Ovary (tissue), 9 donors: ENCODE measurements around the gene EBF3. TPM values are rescaled to one million over a fixed set of nuclear protein-coding genes. Genes with fewer than 3 reads are reported as not detected.

Experiments used
- DNase-seq, 5 donors: peaks; one replicate each; pipeline ENCODE4 v3.0.0-alpha.2; 2019 to 2020
- H3K27ac ChIP-seq, 2 donors: fragments of 200-600 bp; one replicate each; pipeline versions ENCODE4 v1.5.1 to v1.8.0; 2019 to 2022
- H3K27me3 ChIP-seq: fragments of 200-600 bp; one replicate; pipeline ENCODE4 v1.8.0; 2022
- H3K36me3 ChIP-seq: fragments of 200-600 bp; sonication (generic); one replicate; pipeline ENCODE4 v1.5.1; 2019
- H3K4me1 ChIP-seq: one replicate; pipeline ENCODE4 v1.8.1; 2013; ENCODE audit warnings: mild to moderate bottlenecking, moderate library complexity; ENCODE audit not compliant: insufficient read depth
- H3K4me3 ChIP-seq: fragments of 200-600 bp; sonication (generic); one replicate; pipeline ENCODE4 v1.5.1; 2017
- H3K9me3 ChIP-seq, 2 donors: fragments of 200-600 bp in 1 of 2; sonication (generic) in 1 of 2; one replicate each; pipeline versions ENCODE4 v1.5.1 to v1.8.1; 2013 to 2019; ENCODE audit warnings: mild to moderate bottlenecking in 1 of 2, moderate library complexity in 1 of 2
- CTCF ChIP-seq, 3 donors: fragments of 450-650 bp in 2 of 3; fragments of 200-600 bp in 1 of 3; IDR thresholded peaks; one replicate each; pipeline versions ENCODE4 v1.5.1 to v1.8.0; 2016 to 2022; ENCODE audit warnings: antibody characterized with exemption in 3 of 3, mild to moderate bottlenecking in 1 of 3
- EP300 ChIP-seq: sonication (generic); formaldehyde crosslinking; IDR thresholded peaks from one replicate; pipeline ENCODE4 v1.6.1; 2017; ENCODE audit warnings: antibody characterized with exemption
- POLR2A ChIP-seq: fragments of 450-650 bp; IDR thresholded peaks from one replicate; pipeline ENCODE4 v1.6.1; 2017; ENCODE audit warnings: antibody characterized with exemption, mild to moderate bottlenecking, moderate library complexity
- WGBS, 3 donors: extraction: QIAGEN DNeasy Blood & Tissue Kit in 1 of 3; methylation state at CpG; one replicate each; pipeline versions ENCODE4 v1.1.5 to v1.1.7; 2013 to 2017; 5-methylcytosine and 5-hydroxymethylcytosine counted together
- intact Hi-C, 4 donors: fragments of 100-400 bp; cut with DNase I; formaldehyde crosslinking; loops; one replicate each; pipeline versions ENCODE4 v1.11.0 to v1.15.1; 2022 to 2023
- polyA plus RNA-seq, 2 donors: library from polyadenylated mRNA; stranded (reverse); fragments of 200-250 nt in 1 of 2; fragments of 350-450 nt in 1 of 2; fragmentation: Illumina TruSeq in 1 of 2; extraction: RNeasy Lipid Tissue Mini Kit (QIAGEN cat#74804) in 1 of 2; gene quantifications; one replicate each; pipeline ENCODE4 v1.2.3, GENCODE V29; 2013 to 2014
- total RNA-seq, 7 donors: library from RNA; depleted of rRNA in 2 of 7; stranded (reverse); fragments of >200 nt in 2 of 7; fragmentation: NEBNext Ultra II Directional in 3 of 7; extraction: Animal tissue kit (Norgen Biotek cat#: 25700) in 3 of 7; gene quantifications; one replicate each; pipeline versions ENCODE4 v1.1.0 to v1.2.4, GENCODE V29; 2016 to 2023
- donor health status: DM: no; HTN: no; CAD: no; lungs with moderate emphysema.
- donor health status: DM: no; HTN: no; CAD: no.
- donor health status: Bipolar disorder and iron deficiency.
- donor health status: DM: yes; HTN: yes; CAD: no.
- donor health status: DM: no; HTN: no; CAD: no.
- donor health status: DM: yes; HTN: yes; CAD: no.

The EBF3 gene
- total and polyA plus RNA-seq, 9 donors: 0.15 to 3.6 (median 0.79) TPM

GRCh38 chr10:129918401-129918800 is 45.7 kb downstream of the EBF3 start:
- H3K27me3 ChIP-seq: no peaks in the 10 kb centered on the region
- no peak overlapping the region for H3K4me3 ChIP-seq
- intact Hi-C loops: no loop called here
- peak in 1 of 5 donors; percentile 9 for DNase-seq
- H3K27ac ChIP-seq: no peak overlapping the region
- H3K9me3 ChIP-seq: no peaks in the 10 kb centered on the region
- WGBS, 3 donors: 88 to 94% (median 91%) methylated on average over 9 of the region's 9 CpGs
- TF ChIP-seq EP300 (no peak), POLR2A (no peak), CTCF (IDR thresholded peaks at IDR 0.05) (no peak)
- H3K36me3 ChIP-seq: no peaks in the 10 kb centered on the region
- no peaks in the 10 kb centered on the region for H3K4me1 ChIP-seq

- no peak overlapping the region for H3K4me3 ChIP-seq
- TF ChIP-seq EP300 (no peak), CTCF (IDR thresholded peaks at IDR 0.05) (no peak), POLR2A (no peak)
- WGBS, 3 donors: 91 to 95% (median 93%) methylated on average over 3 of the region's 3 CpGs
- H3K36me3 ChIP-seq: no peaks in the 10 kb centered on the region
- peak in 1 of 5 donors; percentile 13 for DNase-seq
- no peaks in the 10 kb centered on the region for H3K9me3 ChIP-seq
- intact Hi-C loops: no loop called here
- no peaks in the 10 kb centered on the region for H3K4me1 ChIP-seq
- H3K27ac ChIP-seq: no peak overlapping the region
- H3K27me3 ChIP-seq: no peaks in the 10 kb centered on the region
Measured at GRCh38 chr10:129917936-129918335, 46.1 kb downstream of the EBF3 start.

DNA sequence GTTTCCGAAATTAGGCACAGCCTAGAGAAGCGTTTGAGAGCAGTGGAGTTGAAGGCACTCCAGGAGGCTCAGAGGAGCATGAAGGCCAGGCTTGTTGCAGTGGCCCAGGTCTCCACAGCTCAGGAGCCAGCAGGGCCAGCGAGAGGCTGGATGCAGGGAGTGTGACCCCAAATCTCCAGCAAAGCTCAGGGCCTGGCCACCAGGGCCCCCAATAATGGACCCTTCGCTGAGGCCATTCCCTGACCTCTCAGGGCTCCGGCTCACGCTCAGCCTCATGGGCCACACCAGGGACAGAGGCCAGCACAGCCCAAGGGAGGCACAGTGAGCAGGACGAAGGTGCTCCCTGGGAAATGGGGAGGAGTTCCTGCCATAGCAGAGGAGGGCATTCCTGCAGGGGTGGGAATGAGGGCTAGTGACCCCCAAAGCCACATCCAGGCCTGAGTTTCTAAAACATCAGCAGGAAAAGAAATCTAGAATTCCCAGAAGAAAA is 47.5 kb downstream of the EBF3 start:
- no peak for DNase-seq
- intact Hi-C loops: no loop called here

DNA sequence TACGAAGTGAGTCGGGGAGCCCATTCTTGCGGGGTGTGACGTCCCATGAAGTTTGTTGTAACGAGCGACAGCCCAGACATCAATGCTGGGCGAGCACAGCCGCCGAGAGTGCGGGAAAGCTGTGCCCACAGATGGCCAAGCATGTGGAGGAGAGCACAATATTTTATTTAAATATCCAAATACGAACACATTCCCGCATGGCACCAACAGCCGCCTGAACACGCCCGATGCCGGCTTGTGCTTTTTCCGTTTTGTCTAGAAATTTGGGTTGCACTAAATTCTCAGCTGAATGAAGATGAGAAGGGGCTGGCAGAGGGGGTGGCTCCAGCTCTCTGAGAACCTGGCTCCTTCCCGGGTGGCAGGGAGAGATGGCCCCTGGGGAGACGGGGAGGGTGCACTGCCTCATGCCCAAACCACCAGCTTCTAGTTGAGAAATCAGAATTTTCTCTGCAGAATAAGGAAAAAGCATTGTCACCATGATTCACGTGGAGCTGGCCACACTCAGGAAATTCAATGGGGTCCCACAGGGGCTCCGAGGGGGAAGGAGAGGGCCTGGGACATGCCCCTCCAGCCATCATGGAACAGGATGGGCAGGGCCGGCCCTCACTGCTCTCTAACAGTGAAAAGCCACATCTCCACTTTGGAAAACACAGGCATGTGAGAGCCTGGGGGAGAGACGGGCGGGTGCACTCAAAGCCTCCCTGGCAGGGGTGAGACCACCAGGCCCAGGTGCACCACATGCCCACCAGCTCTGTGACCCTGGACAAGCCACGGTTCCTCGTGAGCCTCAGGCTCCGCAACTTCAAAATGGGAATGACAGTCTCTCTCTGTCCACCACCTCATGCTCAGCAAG is 48.3 kb downstream of the EBF3 start:
- Histone ChIP-seq H3K4me1 (no peaks in the 10 kb centered on the region), H3K4me3 (no peak overlapping the region), H3K9me3 (no peaks in the 10 kb centered on the region), H3K36me3 (no peaks in the 10 kb centered on the region), H3K27ac (no peak overlapping the region), H3K27me3 (no peaks in the 10 kb centered on the region)
- intact Hi-C loops: no loop called here
- DNase-seq: no peak
- TF ChIP-seq POLR2A: no peak
- no peak for TF ChIP-seq EP300
- TF ChIP-seq CTCF (IDR thresholded peaks at IDR 0.05): no peak
- WGBS, 3 donors: 89 to 91% (median 89%) methylated on average over 27 of the region's 27 CpGs

More for the DNA sequence above, 47.5 kb downstream of the EBF3 start:
- H3K9me3 ChIP-seq: no peaks in the 10 kb centered on the region
- no peaks in the 10 kb centered on the region for H3K27me3 ChIP-seq
- H3K36me3 ChIP-seq: no peaks in the 10 kb centered on the region
- no peak overlapping the region for H3K27ac ChIP-seq
- no peak overlapping the region for H3K4me3 ChIP-seq
- 86 to 91% (median 90%) methylated on average over 7 of the region's 7 CpGs for WGBS, 3 donors
- TF ChIP-seq POLR2A: no peak
- TF ChIP-seq CTCF (IDR thresholded peaks at IDR 0.05): no peak
- no peak for TF ChIP-seq EP300
- no peaks in the 10 kb centered on the region for H3K4me1 ChIP-seq
